HepG2 (cell line): ENCODE results near the gene ZNF415. TPM values are rescaled to one million over a fixed set of nuclear protein-coding genes. Genes with fewer than 3 reads are reported as not detected.

Experiments
- ATAC-seq: fragments of 200-7000 bp; cut with Tn5 transposase; 3 replicates; pipeline ENCODE4 v1.9.1; 2020; ENCODE audit warnings: mild to moderate bottlenecking, moderate library complexity
- BruUV-seq: library from RNA; stranded (reverse); fragments of 400-500 nt; replicated peaks from 2 replicates; lab custom pipeline; 2021; lab: Mats Ljungman, UMichigan
- CTCF ChIA-PET: fragments of 300-600 bp; formaldehyde crosslinking; extraction: SDS; loops from one replicate; lab custom pipeline; 2021; ENCODE audit warnings: low total read pairs, inconsistent platforms, low intra/inter-chr PET ratio; lab: Yijun Ruan, JAX
- POLR2A ChIA-PET: fragments of 350-600 bp; sonication (Branson Sonifier 250); formaldehyde crosslinking; loops from one replicate; lab custom pipeline; 2020; ENCODE audit warnings: antibody characterized with exemption, inconsistent platforms; lab: Yijun Ruan, JAX
- DNase-seq: peaks from one replicate; pipeline ENCODE4 v3.0.0-alpha.2; 2015; ENCODE audit warnings: low spot score
- FAIRE-seq: peaks from 3 replicates; lab custom pipeline; 2011; peaks lifted over from hg19 to GRCh38; lab: Jason Lieb, UNC
- H2AFZ ChIP-seq: one replicate; pipeline ENCODE4 v1.6.1; 2011; ENCODE audit warnings: low read length, inconsistent platforms
- H3K27ac ChIP-seq: fragments of 300-600 bp; 3 replicates; pipeline ENCODE4 v1.8.0; 2011; ENCODE audit warnings: mixed run types, mild to moderate bottlenecking, mixed read lengths, low read length, inconsistent platforms; ENCODE audit not compliant: insufficient read depth; ENCODE audit errors: extremely low read length
- H3K27me3 ChIP-seq, 2 experiments: fragments of 200-600 bp in 1 of 2; 2 replicates in 1 of 2; 3 replicates in 1 of 2; pipeline versions ENCODE4 v1.6.0 to v1.8.0; 2011; ENCODE audit warnings: low read length in 2 of 2, mild to moderate bottlenecking in 2 of 2, moderate library complexity in 2 of 2, inconsistent platforms in 1 of 2; ENCODE audit not compliant: insufficient read depth in 2 of 2, control insufficient read depth in 1 of 2
- H3K36me3 ChIP-seq, 2 experiments: fragments of 200-600 bp in 1 of 2; replicated peaks in 1 of 2; 2 replicates in 1 of 2; 3 replicates in 1 of 2; pipeline versions ENCODE4 v1.5.1 to v1.8.0; 2011; ENCODE audit warnings: low read length in 2 of 2, inconsistent platforms in 1 of 2; ENCODE audit not compliant: insufficient read depth in 2 of 2, control insufficient read depth in 1 of 2
- H3K4me1 ChIP-seq: 2 replicates; pipeline ENCODE4 v1.5.1; 2012; ENCODE audit warnings: low read length, inconsistent platforms; ENCODE audit not compliant: insufficient read depth
- H3K4me2 ChIP-seq: 2 replicates; pipeline ENCODE4 v1.6.0; 2011; ENCODE audit warnings: low read depth, low read length, inconsistent platforms
- H3K4me3 ChIP-seq, 3 experiments: fragments of 200-600 bp in 1 of 3; sonication (generic), shearing (Covaris generic) in 1 of 3; replicated peaks in 1 of 3; 2 replicates each; pipeline ENCODE4 v1.5.1; 2011 to 2016; ENCODE audit warnings: low read length in 3 of 3, inconsistent platforms in 2 of 3, low read depth in 2 of 3, mild to moderate bottlenecking in 2 of 3, control low read depth in 1 of 3, mixed read lengths in 1 of 3; ENCODE audit not compliant: insufficient read depth in 1 of 3
- H3K79me2 ChIP-seq: one replicate; pipeline ENCODE4 v1.6.1; 2011; ENCODE audit warnings: low read length, inconsistent platforms; ENCODE audit not compliant: insufficient read depth
- H3K9ac ChIP-seq: 2 replicates; pipeline ENCODE4 v1.6.0; 2011; ENCODE audit warnings: mild to moderate bottlenecking, low read depth, low read length, inconsistent platforms; ENCODE audit not compliant: insufficient read depth
- H3K9me3 ChIP-seq: 2 replicates; pipeline ENCODE4 v1.5.1; 2012; ENCODE audit warnings: mild to moderate bottlenecking, low read length
- H4K20me1 ChIP-seq: 2 replicates; pipeline ENCODE4 v1.6.0; 2011; ENCODE audit warnings: inconsistent platforms, mild to moderate bottlenecking, low read length, moderate library complexity; ENCODE audit not compliant: insufficient read depth
- BCL6 ChIP-seq: IDR thresholded peaks from 2 replicates; pipeline ENCODE4 v1.6.1; 2016; ENCODE audit warnings: missing genetic modification reagents, missing compliant biosample characterization
- EEA1 ChIP-seq: sonication (generic); formaldehyde crosslinking; IDR thresholded peaks from 2 replicates; pipeline ENCODE4 v1.5.1; 2020; ENCODE audit warnings: mild to moderate bottlenecking, missing genetic modification reagents, borderline replicate concordance
- GABPA ChIP-seq, 2 experiments: IDR thresholded peaks; 2 replicates each; pipeline ENCODE4 v1.6.1; 2011 to 2016; ENCODE audit warnings: low read depth in 2 of 2, low read length in 1 of 2, missing biosample characterization in 1 of 2, missing genetic modification characterization in 1 of 2
- MAX ChIP-seq: IDR thresholded peaks from 2 replicates; pipeline ENCODE4 v1.6.1; 2012; ENCODE audit warnings: inconsistent platforms
- MED1 ChIP-seq: sonication (generic); formaldehyde crosslinking; IDR thresholded peaks from 2 replicates; pipeline ENCODE4 v1.4.0; 2020; ENCODE audit warnings: missing genetic modification reagents
- NR2F6 ChIP-seq, 2 experiments: IDR thresholded peaks; 2 replicates each; pipeline ENCODE4 v1.6.1; 2016; ENCODE audit warnings: antibody characterized with exemption in 1 of 2, mild to moderate bottlenecking in 1 of 2
- RARA ChIP-seq: IDR thresholded peaks from 2 replicates; pipeline ENCODE4 v1.6.1; 2016; ENCODE audit warnings: missing genetic modification reagents, missing compliant biosample characterization
- RELA ChIP-seq: sonication (generic); formaldehyde crosslinking; IDR thresholded peaks from 2 replicates; pipeline ENCODE4 v1.4.0; 2020; ENCODE audit warnings: missing genetic modification reagents
- SALL1 ChIP-seq: sonication (generic); formaldehyde crosslinking; IDR thresholded peaks from 2 replicates; pipeline ENCODE4 v1.8.0; 2022; ENCODE audit warnings: mild to moderate bottlenecking, missing genetic modification reagents
- SAP130 ChIP-seq: IDR thresholded peaks from 2 replicates; pipeline ENCODE4 v1.6.1; 2016; ENCODE audit warnings: low read depth
- ZBTB46 ChIP-seq: sonication (generic); formaldehyde crosslinking; IDR thresholded peaks from 2 replicates; pipeline ENCODE4 v1.4.0; 2020; ENCODE audit warnings: mild to moderate bottlenecking, missing genetic modification reagents, borderline replicate concordance
- ZNF317 ChIP-seq: sonication (generic); formaldehyde crosslinking; IDR thresholded peaks from 2 replicates; pipeline ENCODE4 v1.5.0; 2020; ENCODE audit warnings: mild to moderate bottlenecking, missing genetic modification reagents
- ZNF644 ChIP-seq: IDR thresholded peaks from 2 replicates; pipeline ENCODE4 v1.6.1; 2016; ENCODE audit warnings: low read depth
- ZNF687 ChIP-seq: sonication (generic); formaldehyde crosslinking; IDR thresholded peaks from 2 replicates; pipeline ENCODE4 v1.5.1; 2020; ENCODE audit warnings: mild to moderate bottlenecking, missing genetic modification reagents, moderate library complexity
- WGBS: methylation state at CpG from one replicate; pipeline ENCODE4 v1.1.6; 2017; ENCODE audit warnings: low lambda C conversion rate; 5-methylcytosine and 5-hydroxymethylcytosine counted together
- in situ Hi-C: cut with HindIII; loops from 2 replicates; pipeline ENCODE4 v1.10.0; 2017; ENCODE audit warnings: low pct_unique_long_range_greater_than_20kb; ENCODE audit not compliant: extremely low pct_ligation_motif_present
- intact Hi-C: fragments of 100-400 bp; cut with micrococcal nuclease; formaldehyde crosslinking; loops from one replicate; pipeline ENCODE4 v1.10.0; 2022; ENCODE audit not compliant: unreplicated experiment
- polyA plus RNA-seq, 8 experiments: library from polyadenylated mRNA; depleted of rRNA in 3 of 8; stranded (reverse) in 7 of 8; unstranded in 1 of 8; fragments of >200 nt; fragmentation: Illumina TruSeq in 4 of 8; extraction: Trizol in 4 of 8; gene quantifications; 2 replicates each; pipeline versions ENCODE4 v1.2.1 to v1.2.3, GENCODE V29; 2011 to 2016; ENCODE audit warnings: low read depth in 4 of 8, missing spikeins in 1 of 8, mixed read lengths in 1 of 8; ENCODE audit not compliant: insufficient read depth in 1 of 8
- total RNA-seq, 5 experiments: library from RNA; depleted of rRNA; stranded (reverse); fragments of >200 nt; fragmentation: Illumina TruSeq; extraction: Trizol; gene quantifications; 2 replicates each; pipeline ENCODE4 v1.2.3, GENCODE V29; 2016; ENCODE audit warnings: low read depth in 1 of 5

ZNF415 gene
- total and polyA plus RNA-seq, 2 of the 13 experiments (the other 11 are each of a cell fraction or from before 2014, with no cell fraction given), result 0.15 to 0.17 TPM

GRCh38 chr19:53123400-53123799, 9.3 kb downstream of the ZNF415 start:
- CTCF ChIA-PET, result no interaction called here
- H3K9me3 ChIP-seq, result peaks cover 8% of the 10 kb centered on the region
- H2AFZ ChIP-seq, result no peak overlapping the region
- no peaks in the 10 kb centered on the region for H4K20me1 ChIP-seq
- peaks cover 39% of the 10 kb centered on the region for H3K4me1 ChIP-seq
- H3K9ac ChIP-seq, result no peak overlapping the region
- intact Hi-C loops (no loop called here), in situ Hi-C loops (no loop called here)
- H3K27me3 ChIP-seq, result no peaks in the 10 kb centered on the region
- H3K27ac ChIP-seq, result no peak overlapping the region
- DNase-seq, result no peak
- H3K36me3 ChIP-seq, result no peaks in the 10 kb centered on the region
- FAIRE-seq, result no peak
- ATAC-seq, result no peak
- TF ChIP-seq BCL6 (CRISPR knock-in tag) (no peak), ZBTB46 (no peak), ZNF687 (CRISPR knock-in tag) (peak; percentile 87), ZNF317 (CRISPR knock-in tag) (no peak), MED1 (CRISPR knock-in tag) (no peak), ZNF644 (CRISPR knock-in tag) (no peak), MAX (peak; percentile 68), GABPA (IDR thresholded peaks at IDR 0.05; ENCODE audit: low read depth, low read length) (no peak), GABPA (CRISPR knock-in tag; IDR thresholded peaks at IDR 0.05; ENCODE audit: low read depth) (peak; percentile 24; the same call in 1 of the 2 replicates), RELA (CRISPR knock-in tag) (no peak), NR2F6 (IDR thresholded peaks at IDR 0.05) (no peak), NR2F6 (CRISPR knock-in tag; IDR thresholded peaks at IDR 0.05) (0 out of 2 replicates have a peak, but pooled peaks have one; percentile 16), EEA1 (no peak), SAP130 (0 out of 2 replicates have a peak, but pooled peaks have one; percentile 13), SALL1 (CRISPR knock-in tag) (peak; percentile 50), RARA (CRISPR knock-in tag) (0 out of 2 replicates have a peak, but pooled peaks have one; percentile 21)
- TF ChIP-seq, all 625 proteins: peak for 7
- WGBS, result 3% methylated on average over 7 of the region's 7 CpGs
- BruUV-seq, result no TSS peak
- peak overlapping the region; percentile 43 for H3K4me2 ChIP-seq
- no peaks in the 10 kb centered on the region for H3K79me2 ChIP-seq
- no peak overlapping the region; a peak in 1 of 6 replicates for H3K4me3 ChIP-seq
- POLR2A ChIA-PET, result no interaction called here
